Measurements from ENCODE around the gene SPATA12. TPM values are rescaled to one million over a fixed set of nuclear protein-coding genes. Genes with fewer than 3 reads are reported as not detected.

SPATA12 gene
- total RNA-seq, 1 donor from 2014 or later: not detected

GRCh38 chr3:57064572-57064971, 4.1 kb downstream of the SPATA12 start:
- no peak overlapping the region for H3K27ac ChIP-seq (ENCODE audit: low read depth, low read length)
- H3K36me3 ChIP-seq (ENCODE audit: control insufficient read depth in 3 of 3, insufficient read depth in 3 of 3, low read length in 3 of 3): no peaks in the 10 kb centered on the region
- H3K4me3 ChIP-seq (ENCODE audit: low read length in 3 of 3): no peak overlapping the region
- no peak overlapping the region for H3K9ac ChIP-seq (ENCODE audit: low read depth in 1 of 3, low read length in 3 of 3)
- H3K4me1 ChIP-seq (ENCODE audit: control insufficient read depth in 3 of 3, insufficient read depth in 3 of 3, low read length in 3 of 3): peaks cover 5 to 22% (median 19%) of the 10 kb centered on the region in 3 donors
- H3K27me3 ChIP-seq (ENCODE audit: control insufficient read depth in 3 of 3, insufficient read depth in 3 of 3, low read length in 3 of 3): no peaks in the 10 kb centered on the region
- H3K9me3 ChIP-seq (ENCODE audit: control insufficient read depth in 3 of 3, low read length in 3 of 3): no peaks in the 10 kb centered on the region

GRCh38 chr3:57065588-57065987, 5.1 kb downstream of the SPATA12 start:
- no peak overlapping the region for H3K4me3 ChIP-seq (ENCODE audit: low read length in 3 of 3)
- H3K9me3 ChIP-seq (ENCODE audit: control insufficient read depth in 3 of 3, low read length in 3 of 3): no peaks in the 10 kb centered on the region
- H3K4me1 ChIP-seq (ENCODE audit: control insufficient read depth in 3 of 3, insufficient read depth in 3 of 3, low read length in 3 of 3): peaks cover 5 to 22% (median 19%) of the 10 kb centered on the region in 3 donors
- H3K27ac ChIP-seq (ENCODE audit: low read depth, low read length): no peak overlapping the region
- no peaks in the 10 kb centered on the region for H3K36me3 ChIP-seq (ENCODE audit: control insufficient read depth in 3 of 3, insufficient read depth in 3 of 3, low read length in 3 of 3)
- no peaks in the 10 kb centered on the region for H3K27me3 ChIP-seq (ENCODE audit: control insufficient read depth in 3 of 3, insufficient read depth in 3 of 3, low read length in 3 of 3)
- H3K9ac ChIP-seq (ENCODE audit: low read depth in 1 of 3, low read length in 3 of 3): no peak overlapping the region

- no peaks in the 10 kb centered on the region for H3K27me3 ChIP-seq (ENCODE audit: control insufficient read depth in 3 of 3, insufficient read depth in 3 of 3, low read length in 3 of 3)
- H3K9me3 ChIP-seq (ENCODE audit: control insufficient read depth in 3 of 3, low read length in 3 of 3): no peaks in the 10 kb centered on the region
- H3K27ac ChIP-seq (ENCODE audit: low read depth, low read length): no peak overlapping the region
- no peak overlapping the region for H3K4me3 ChIP-seq (ENCODE audit: low read length in 3 of 3)
- no peak overlapping the region for H3K9ac ChIP-seq (ENCODE audit: low read depth in 1 of 3, low read length in 3 of 3)
- peaks cover 5 to 22% (median 19%) of the 10 kb centered on the region in 3 donors for H3K4me1 ChIP-seq (ENCODE audit: control insufficient read depth in 3 of 3, insufficient read depth in 3 of 3, low read length in 3 of 3)
- H3K36me3 ChIP-seq (ENCODE audit: control insufficient read depth in 3 of 3, insufficient read depth in 3 of 3, low read length in 3 of 3): no peaks in the 10 kb centered on the region
Measured at GRCh38 chr3:57066471-57066870, 6.0 kb downstream of the SPATA12 start.

GRCh38 chr3:57068437-57069089, 8.1 kb downstream of the SPATA12 start:
- Histone ChIP-seq H3K4me3 (ENCODE audit: low read length in 3 of 3) (peak overlapping the region in 1 of 3 donors; percentile 7), H3K9ac (ENCODE audit: low read depth in 1 of 3, low read length in 3 of 3) (no peak overlapping the region), H3K4me1 (ENCODE audit: control insufficient read depth in 3 of 3, insufficient read depth in 3 of 3, low read length in 3 of 3) (peaks cover 3 to 10% (median 7%) of the 10 kb centered on the region in 3 donors), H3K9me3 (ENCODE audit: control insufficient read depth in 3 of 3, low read length in 3 of 3) (no peaks in the 10 kb centered on the region), H3K27ac (ENCODE audit: low read depth, low read length) (no peak overlapping the region), H3K36me3 (ENCODE audit: control insufficient read depth in 3 of 3, insufficient read depth in 3 of 3, low read length in 3 of 3) (no peaks in the 10 kb centered on the region), H3K27me3 (ENCODE audit: control insufficient read depth in 3 of 3, insufficient read depth in 3 of 3, low read length in 3 of 3) (no peaks in the 10 kb centered on the region)

- Histone ChIP-seq H3K27ac (ENCODE audit: low read depth, low read length) (no peak overlapping the region), H3K27me3 (ENCODE audit: control insufficient read depth in 3 of 3, insufficient read depth in 3 of 3, low read length in 3 of 3) (no peaks in the 10 kb centered on the region), H3K9ac (ENCODE audit: low read depth in 1 of 3, low read length in 3 of 3) (no peak overlapping the region), H3K9me3 (ENCODE audit: control insufficient read depth in 3 of 3, low read length in 3 of 3) (no peaks in the 10 kb centered on the region), H3K4me3 (ENCODE audit: low read length in 3 of 3) (no peak overlapping the region), H3K4me1 (ENCODE audit: control insufficient read depth in 3 of 3, insufficient read depth in 3 of 3, low read length in 3 of 3) (peaks cover 3 to 10% (median 7%) of the 10 kb centered on the region in 3 donors), H3K36me3 (ENCODE audit: control insufficient read depth in 3 of 3, insufficient read depth in 3 of 3, low read length in 3 of 3) (no peaks in the 10 kb centered on the region)
Measured at GRCh38 chr3:57069503-57069902, 9.0 kb downstream of the SPATA12 start.

- H3K36me3 ChIP-seq (ENCODE audit: control insufficient read depth in 3 of 3, insufficient read depth in 3 of 3, low read length in 3 of 3): no peaks in the 10 kb centered on the region
- H3K27me3 ChIP-seq (ENCODE audit: control insufficient read depth in 3 of 3, insufficient read depth in 3 of 3, low read length in 3 of 3): peaks cover 0 to 29% (median 27%) of the 10 kb centered on the region in 3 donors
- H3K4me3 ChIP-seq (ENCODE audit: low read length in 3 of 3): no peak overlapping the region
- H3K27ac ChIP-seq (ENCODE audit: low read depth, low read length): no peak overlapping the region
- H3K4me1 ChIP-seq (ENCODE audit: control insufficient read depth in 3 of 3, insufficient read depth in 3 of 3, low read length in 3 of 3): peaks cover 6 to 11% (median 10%) of the 10 kb centered on the region in 3 donors
- no peak overlapping the region for H3K9ac ChIP-seq (ENCODE audit: low read depth in 1 of 3, low read length in 3 of 3)
- H3K9me3 ChIP-seq (ENCODE audit: control insufficient read depth in 3 of 3, low read length in 3 of 3): no peaks in the 10 kb centered on the region
Measured at GRCh38 chr3:57073628-57074027, 13.2 kb downstream of the SPATA12 start.

- Histone ChIP-seq H3K9me3 (ENCODE audit: control insufficient read depth in 3 of 3, low read length in 3 of 3) (no peaks in the 10 kb centered on the region), H3K27ac (ENCODE audit: low read depth, low read length) (no peak overlapping the region), H3K4me1 (ENCODE audit: control insufficient read depth in 3 of 3, insufficient read depth in 3 of 3, low read length in 3 of 3) (peaks cover 8 to 15% (median 10%) of the 10 kb centered on the region in 3 donors), H3K9ac (ENCODE audit: low read depth in 1 of 3, low read length in 3 of 3) (no peak overlapping the region), H3K4me3 (ENCODE audit: low read length in 3 of 3) (no peak overlapping the region), H3K36me3 (ENCODE audit: control insufficient read depth in 3 of 3, insufficient read depth in 3 of 3, low read length in 3 of 3) (no peaks in the 10 kb centered on the region), H3K27me3 (ENCODE audit: control insufficient read depth in 3 of 3, insufficient read depth in 3 of 3, low read length in 3 of 3) (peaks cover 0 to 31% (median 29%) of the 10 kb centered on the region in 3 donors)
Measured at GRCh38 chr3:57074135-57074534, 13.7 kb downstream of the SPATA12 start.

GRCh38 chr3:57076422-57076951, 16.0 kb downstream of the SPATA12 start:
- no peak overlapping the region for H3K9ac ChIP-seq (ENCODE audit: low read depth in 1 of 3, low read length in 3 of 3)
- H3K4me3 ChIP-seq (ENCODE audit: low read length in 3 of 3): no peak overlapping the region
- peaks cover 0 to 31% (median 31%) of the 10 kb centered on the region in 3 donors for H3K27me3 ChIP-seq (ENCODE audit: control insufficient read depth in 3 of 3, insufficient read depth in 3 of 3, low read length in 3 of 3)
- no peaks in the 10 kb centered on the region for H3K9me3 ChIP-seq (ENCODE audit: control insufficient read depth in 3 of 3, low read length in 3 of 3)
- H3K36me3 ChIP-seq (ENCODE audit: control insufficient read depth in 3 of 3, insufficient read depth in 3 of 3, low read length in 3 of 3): no peaks in the 10 kb centered on the region
- H3K27ac ChIP-seq (ENCODE audit: low read depth, low read length): no peak overlapping the region
- peaks cover 8 to 20% (median 14%) of the 10 kb centered on the region in 3 donors for H3K4me1 ChIP-seq (ENCODE audit: control insufficient read depth in 3 of 3, insufficient read depth in 3 of 3, low read length in 3 of 3)

- Histone ChIP-seq H3K36me3 (ENCODE audit: control insufficient read depth in 3 of 3, insufficient read depth in 3 of 3, low read length in 3 of 3) (no peaks in the 10 kb centered on the region), H3K9me3 (ENCODE audit: control insufficient read depth in 3 of 3, low read length in 3 of 3) (no peaks in the 10 kb centered on the region), H3K4me3 (ENCODE audit: low read length in 3 of 3) (peak overlapping the region; percentile 79 to 83 (median 81)), H3K9ac (ENCODE audit: low read depth in 1 of 3, low read length in 3 of 3) (peak overlapping the region; percentile 70 to 79 (median 71)), H3K27ac (ENCODE audit: low read depth, low read length) (no peak overlapping the region), H3K4me1 (ENCODE audit: control insufficient read depth in 3 of 3, insufficient read depth in 3 of 3, low read length in 3 of 3) (peaks cover 8 to 20% (median 14%) of the 10 kb centered on the region in 3 donors), H3K27me3 (ENCODE audit: control insufficient read depth in 3 of 3, insufficient read depth in 3 of 3, low read length in 3 of 3) (peaks cover 0 to 31% (median 31%) of the 10 kb centered on the region in 3 donors)
Measured at GRCh38 chr3:57077630-57078343, 17.3 kb downstream of the SPATA12 start.

- peaks cover 8 to 20% (median 14%) of the 10 kb centered on the region in 3 donors for H3K4me1 ChIP-seq (ENCODE audit: control insufficient read depth in 3 of 3, insufficient read depth in 3 of 3, low read length in 3 of 3)
- no peak overlapping the region for H3K27ac ChIP-seq (ENCODE audit: low read depth, low read length)
- H3K9me3 ChIP-seq (ENCODE audit: control insufficient read depth in 3 of 3, low read length in 3 of 3): no peaks in the 10 kb centered on the region
- peak overlapping the region; percentile 70 to 79 (median 71) for H3K9ac ChIP-seq (ENCODE audit: low read depth in 1 of 3, low read length in 3 of 3)
- H3K27me3 ChIP-seq (ENCODE audit: control insufficient read depth in 3 of 3, insufficient read depth in 3 of 3, low read length in 3 of 3): peaks cover 0 to 31% (median 31%) of the 10 kb centered on the region in 3 donors
- H3K36me3 ChIP-seq (ENCODE audit: control insufficient read depth in 3 of 3, insufficient read depth in 3 of 3, low read length in 3 of 3): no peaks in the 10 kb centered on the region
- peak overlapping the region; percentile 79 to 83 (median 81) for H3K4me3 ChIP-seq (ENCODE audit: low read length in 3 of 3)
Measured at GRCh38 chr3:57078344-57078634, 17.8 kb downstream of the SPATA12 start.

Data from skeletal muscle tissue (tissue), 4 donors.